GM12874 (cell line): Measurements from ENCODE around the gene ZNF469.

ENCODE experiments used
- TF ChIP-seq, protein P1 (sequence below): IDR thresholded peaks from 2 replicates; pipeline ENCODE4 v1.5.1; 2011; ENCODE audit warnings: low read depth, mild to moderate bottlenecking, control low read depth, low read length, moderate library complexity; ENCODE audit not compliant: insufficient read depth

ZNF469 gene

DNA sequence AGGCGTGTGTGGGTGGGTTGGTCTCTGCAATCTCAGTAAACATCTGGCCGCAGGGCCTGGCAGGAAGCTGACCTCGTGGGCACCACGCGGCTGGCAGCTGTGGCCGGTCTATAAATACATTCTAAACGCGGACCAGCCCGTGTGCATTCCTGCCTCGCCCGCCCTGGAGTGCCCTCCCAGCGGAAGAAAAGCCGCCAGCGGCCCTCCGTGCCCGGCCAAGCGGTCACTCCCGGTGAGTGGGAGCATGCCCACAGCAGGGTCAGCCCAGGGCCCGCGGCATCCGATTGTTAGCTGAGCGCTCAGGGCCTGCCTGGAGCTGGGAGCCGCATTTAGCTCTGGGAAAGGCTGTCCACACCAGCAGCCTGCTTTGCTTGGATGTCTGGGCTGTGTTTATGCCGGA, 10.3 kb downstream of the ZNF469 start:
- TF ChIP-seq, protein P1, sequence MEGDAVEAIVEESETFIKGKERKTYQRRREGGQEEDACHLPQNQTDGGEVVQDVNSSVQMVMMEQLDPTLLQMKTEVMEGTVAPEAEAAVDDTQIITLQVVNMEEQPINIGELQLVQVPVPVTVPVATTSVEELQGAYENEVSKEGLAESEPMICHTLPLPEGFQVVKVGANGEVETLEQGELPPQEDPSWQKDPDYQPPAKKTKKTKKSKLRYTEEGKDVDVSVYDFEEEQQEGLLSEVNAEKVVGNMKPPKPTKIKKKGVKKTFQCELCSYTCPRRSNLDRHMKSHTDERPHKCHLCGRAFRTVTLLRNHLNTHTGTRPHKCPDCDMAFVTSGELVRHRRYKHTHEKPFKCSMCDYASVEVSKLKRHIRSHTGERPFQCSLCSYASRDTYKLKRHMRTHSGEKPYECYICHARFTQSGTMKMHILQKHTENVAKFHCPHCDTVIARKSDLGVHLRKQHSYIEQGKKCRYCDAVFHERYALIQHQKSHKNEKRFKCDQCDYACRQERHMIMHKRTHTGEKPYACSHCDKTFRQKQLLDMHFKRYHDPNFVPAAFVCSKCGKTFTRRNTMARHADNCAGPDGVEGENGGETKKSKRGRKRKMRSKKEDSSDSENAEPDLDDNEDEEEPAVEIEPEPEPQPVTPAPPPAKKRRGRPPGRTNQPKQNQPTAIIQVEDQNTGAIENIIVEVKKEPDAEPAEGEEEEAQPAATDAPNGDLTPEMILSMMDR: no peak

DNA sequence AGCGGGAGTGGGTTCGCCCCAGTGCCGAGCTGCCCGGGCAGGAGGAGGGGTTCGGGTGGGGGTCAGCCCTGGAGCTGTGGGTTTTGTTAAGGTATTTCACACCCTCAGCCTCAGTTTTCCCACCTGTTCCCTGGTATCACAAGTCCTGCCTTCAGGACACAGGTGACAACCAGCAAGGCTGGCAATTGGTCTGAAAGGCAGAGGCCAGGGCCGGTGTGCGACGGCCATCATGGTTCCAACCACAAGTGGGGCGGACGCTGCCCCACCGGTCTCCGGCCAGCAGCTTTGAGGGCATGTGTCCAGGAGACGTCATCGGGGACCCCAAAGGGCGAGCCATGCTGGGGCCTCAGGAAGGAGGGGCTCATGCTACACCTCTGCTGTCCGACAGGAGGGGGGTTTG, 10.8 kb downstream of the ZNF469 start:
- TF ChIP-seq, protein P1: no peak

DNA sequence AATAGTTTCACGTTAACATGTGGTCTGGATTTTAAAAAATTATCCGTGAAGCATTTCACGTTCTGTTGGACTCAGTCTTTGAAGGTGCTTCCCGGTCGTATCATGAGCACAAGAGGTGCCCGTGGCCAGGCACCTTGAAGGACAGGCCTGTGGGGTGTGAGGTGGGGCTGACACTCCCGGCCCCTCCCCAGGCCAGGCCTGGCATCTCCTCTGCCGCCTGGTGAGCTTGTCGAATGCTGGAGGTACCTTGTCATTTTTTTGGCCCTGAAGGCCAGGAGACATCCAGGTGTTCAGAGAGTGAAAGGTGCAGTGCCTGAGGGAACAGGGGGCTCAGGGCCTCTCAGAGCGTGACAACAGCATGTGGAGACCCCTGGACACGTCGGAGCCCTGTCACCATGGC, 11.7 kb downstream of the ZNF469 start:
- TF ChIP-seq, protein P1: no peak

DNA sequence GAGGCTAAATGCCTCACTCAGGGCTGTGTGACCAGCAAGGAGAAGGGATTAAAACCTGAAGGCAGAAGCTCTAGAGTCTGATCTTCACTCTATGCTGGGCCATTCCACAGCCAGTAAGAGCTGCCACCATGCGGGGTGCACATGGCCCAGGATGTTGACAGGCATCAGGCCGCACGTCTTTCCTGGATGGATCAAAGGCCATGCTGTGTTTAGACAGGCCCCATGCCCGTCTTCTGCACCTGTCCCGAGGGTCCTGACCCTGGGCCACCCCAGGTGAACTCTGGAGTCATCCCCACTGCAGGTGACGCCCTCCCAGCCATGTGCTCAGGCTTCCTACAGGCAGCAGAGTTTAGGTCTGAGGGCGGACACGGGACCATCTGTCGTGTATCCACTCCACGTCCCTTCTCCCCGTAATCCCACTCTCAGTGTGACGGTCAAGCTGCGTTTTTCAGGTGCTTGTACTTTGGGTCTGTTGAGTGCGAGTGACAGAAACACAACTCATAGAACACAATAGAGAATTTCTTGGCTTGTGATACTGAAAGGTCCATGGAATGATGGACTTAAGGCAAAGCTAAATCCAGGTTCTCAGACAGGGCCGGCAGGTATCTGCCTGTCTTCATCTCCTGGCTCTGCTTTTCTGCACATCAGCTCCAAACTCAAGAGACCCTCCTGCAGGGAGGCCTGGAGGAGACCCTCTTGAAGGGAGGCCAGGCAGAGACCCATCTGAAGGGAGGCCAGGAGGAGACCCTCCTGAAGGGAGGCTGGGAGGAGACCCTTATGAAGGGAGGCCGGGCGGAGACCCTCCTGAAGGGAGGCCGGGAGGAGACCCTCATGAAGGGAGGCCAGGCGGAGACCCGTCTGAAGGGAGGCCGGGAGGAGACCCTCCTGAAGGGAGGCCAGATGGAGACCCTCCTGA, 13.2 kb downstream of the ZNF469 start:
- TF ChIP-seq, protein P1: no peak

DNA sequence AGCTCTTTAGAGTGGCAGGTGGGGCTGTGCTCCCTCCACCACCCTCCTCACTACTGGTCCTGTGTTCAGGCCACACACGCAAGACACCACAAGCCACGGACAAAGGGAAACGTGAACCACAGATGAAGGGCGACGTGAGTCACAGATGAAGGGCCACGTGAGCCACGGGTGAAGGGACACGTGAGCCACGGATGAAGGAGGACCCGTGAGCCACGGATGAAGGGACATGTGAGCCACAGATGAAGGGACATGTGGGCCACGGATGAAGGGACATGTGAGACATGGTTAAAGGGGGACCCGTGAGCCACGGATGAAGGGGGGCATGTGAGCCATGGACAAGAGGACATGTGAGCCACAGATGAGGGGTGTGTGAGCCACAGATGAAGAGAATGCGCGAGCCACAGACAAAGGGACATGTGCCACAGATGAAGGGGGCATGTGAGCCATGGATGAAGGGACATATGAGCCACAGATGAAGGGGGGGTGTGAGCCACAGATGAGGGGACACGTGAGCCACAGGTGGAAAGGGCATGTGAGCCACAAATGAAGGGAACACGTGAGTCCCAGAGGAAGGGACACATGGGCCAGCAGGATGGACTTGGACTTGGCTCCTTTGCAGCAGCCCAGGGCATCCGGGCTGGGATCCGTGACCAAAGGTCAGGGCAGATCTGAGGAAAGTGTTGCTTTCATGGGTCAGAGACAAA, 15.6 kb downstream of the ZNF469 start:
- TF ChIP-seq, protein P1: no peak

- TF ChIP-seq, protein P1: no peak
Measured at GRCh38 chr16:88398874-88399178, 16.1 kb downstream of the ZNF469 start.

- TF ChIP-seq, protein P1: no peak
Measured at GRCh38 chr16:88400186-88400585, 17.4 kb downstream of the ZNF469 start.
